IMR-90 (cell line): ENCODE results near the gene PLAAT3. TPM values are rescaled to one million over a fixed set of nuclear protein-coding genes. Genes with fewer than 3 reads are reported as not detected.
"Not testable (repeated sequence)": the region's sequence is repeated elsewhere in the genome, so short reads cannot be mapped to it uniquely, and the experiment has no call there.

ENCODE experiments used
- ATAC-seq: fragments of 200-7000 bp; cut with Tn5 transposase; 2 replicates; pipeline ENCODE4 v1.9.1; 2020; ENCODE audit warnings: low read depth, mild to moderate bottlenecking, moderate library complexity
- BruUV-seq: library from RNA; stranded (reverse); fragments of 400-500 nt; replicated peaks from 2 replicates; lab custom pipeline; 2021; lab: Mats Ljungman, UMichigan
- CTCF ChIA-PET: fragments of 300-600 bp; formaldehyde crosslinking; extraction: SDS; loops from one replicate; lab custom pipeline; 2021; ENCODE audit warnings: antibody characterized with exemption; lab: Yijun Ruan, JAX
- POLR2A ChIA-PET: fragments of 300-600 bp; sonication (Branson Sonifier 250); formaldehyde crosslinking; loops from one replicate; lab custom pipeline; 2022; ENCODE audit warnings: antibody characterized with exemption; ENCODE audit not compliant: unreplicated experiment; lab: Charles Lee
- DNase-seq: peaks from one replicate; pipeline ENCODE4 v3.0.0; 2013
- H2AFZ ChIP-seq: replicated peaks from 2 replicates; pipeline ENCODE3; 2013; ENCODE audit warnings: low read length, mild to moderate bottlenecking; ENCODE audit not compliant: poor library complexity
- H2AK5ac ChIP-seq: 2 replicates; pipeline ENCODE4 v1.6.1; 2013; ENCODE audit warnings: low read depth, low read length, inconsistent platforms
- H2AK9ac ChIP-seq: replicated peaks from 2 replicates; pipeline ENCODE3; 2013; ENCODE audit warnings: mild to moderate bottlenecking, low read depth, low read length, moderate library complexity; ENCODE audit not compliant: poor library complexity
- H2BK120ac ChIP-seq: 2 replicates; pipeline ENCODE4 v1.6.1; 2013; ENCODE audit warnings: low read depth, low read length, inconsistent platforms
- H2BK15ac ChIP-seq: 3 replicates; pipeline ENCODE4 v1.6.1; 2013; ENCODE audit warnings: low read depth, low read length, inconsistent platforms
- H2BK20ac ChIP-seq: 2 replicates; pipeline ENCODE4 v1.6.1; 2013; ENCODE audit warnings: low read depth, mild to moderate bottlenecking, inconsistent platforms, low read length, moderate library complexity
- H2BK5ac ChIP-seq: 2 replicates; pipeline ENCODE4 v1.6.1; 2013; ENCODE audit warnings: mild to moderate bottlenecking, low read depth, low read length, inconsistent platforms; ENCODE audit not compliant: poor library complexity, severe bottlenecking
- H3K14ac ChIP-seq: replicated peaks from 2 replicates; pipeline ENCODE4 v1.6.1; 2013; ENCODE audit warnings: low read depth, low read length, inconsistent platforms
- H3K18ac ChIP-seq: 2 replicates; pipeline ENCODE4 v1.6.1; 2013; ENCODE audit warnings: low read depth, low read length, control low read depth
- H3K23ac ChIP-seq: 2 replicates; pipeline ENCODE4 v1.6.1; 2013; ENCODE audit warnings: low read depth, low read length, inconsistent platforms
- H3K27ac ChIP-seq: 2 replicates; pipeline ENCODE4 v1.5.1; 2013; ENCODE audit warnings: mild to moderate bottlenecking, control low read depth, low read length; ENCODE audit not compliant: insufficient read depth
- H3K27me3 ChIP-seq: 2 replicates; pipeline ENCODE4 v1.6.1; 2013; ENCODE audit warnings: low read length; ENCODE audit not compliant: control insufficient read depth, insufficient read depth
- H3K36me3 ChIP-seq: 2 replicates; pipeline ENCODE4 v1.6.1; 2013; ENCODE audit warnings: low read length, mixed read lengths; ENCODE audit not compliant: control insufficient read depth, insufficient read depth
- H3K4ac ChIP-seq: 2 replicates; pipeline ENCODE4 v1.6.1; 2013; ENCODE audit warnings: low read depth, low read length, inconsistent platforms
- H3K4me1 ChIP-seq: 2 replicates; pipeline ENCODE4 v1.6.1; 2013; ENCODE audit warnings: low read length, mixed read lengths; ENCODE audit not compliant: control insufficient read depth, insufficient read depth
- H3K4me2 ChIP-seq: 2 replicates; pipeline ENCODE4 v1.6.1; 2013; ENCODE audit warnings: low read depth, mild to moderate bottlenecking, control low read depth, low read length, moderate library complexity
- H3K4me3 ChIP-seq: 2 replicates; pipeline ENCODE4 v1.5.1; 2013; ENCODE audit warnings: low read depth, mild to moderate bottlenecking, control low read depth, low read length, moderate library complexity; ENCODE audit not compliant: insufficient read depth
- H3K56ac ChIP-seq: 2 replicates; pipeline ENCODE4 v1.6.1; 2013; ENCODE audit warnings: low read length, inconsistent platforms; ENCODE audit not compliant: insufficient read depth; ENCODE audit errors: extremely low read depth
- H3K79me1 ChIP-seq, 2 experiments: 2 replicates each; pipeline ENCODE4 v1.6.1; 2013; ENCODE audit warnings: low read length in 2 of 2, inconsistent platforms in 1 of 2, low read depth in 1 of 2
- H3K9ac ChIP-seq: 2 replicates; pipeline ENCODE4 v1.6.1; 2013; ENCODE audit warnings: low read depth, low read length, control low read depth
- H3K9me1 ChIP-seq: 2 replicates; pipeline ENCODE4 v1.6.1; 2013; ENCODE audit warnings: low read length, inconsistent platforms; ENCODE audit not compliant: insufficient read depth
- H3K9me3 ChIP-seq: 2 replicates; pipeline ENCODE4 v1.6.1; 2013; ENCODE audit warnings: low read length; ENCODE audit not compliant: control insufficient read depth, insufficient read depth
- H4K20me1 ChIP-seq: 2 replicates; pipeline ENCODE4 v1.6.1; 2013; ENCODE audit warnings: low read length, inconsistent platforms; ENCODE audit not compliant: insufficient read depth
- H4K5ac ChIP-seq: 2 replicates; pipeline ENCODE4 v1.6.1; 2013; ENCODE audit warnings: mild to moderate bottlenecking, low read depth, low read length, control low read depth
- H4K8ac ChIP-seq, 2 experiments: 2 replicates each; pipeline ENCODE4 v1.6.1; 2013; ENCODE audit warnings: low read depth in 2 of 2, low read length in 2 of 2, control low read depth in 1 of 2, inconsistent platforms in 1 of 2
- H4K91ac ChIP-seq: 2 replicates; pipeline ENCODE4 v1.6.1; 2013; ENCODE audit warnings: low read depth, low read length, inconsistent platforms; ENCODE audit not compliant: insufficient read depth
- WGBS, 2 experiments: methylation state at CpG; one replicate each; pipeline versions ENCODE4 v1.1.5 to v1.1.7; 2013; ENCODE audit warnings: missing lambda C conversion rate in 2 of 2; ENCODE audit not compliant: insufficient read length in 1 of 2; ENCODE audit errors: extremely low coverage in 2 of 2; 5-methylcytosine and 5-hydroxymethylcytosine counted together
- dilution Hi-C: fragments of 300-500 bp; cut with HindIII; formaldehyde crosslinking; loops from one replicate; pipeline ENCODE4 v1.14.3; 2018; ENCODE audit warnings: low sequenced_read_pairs; ENCODE audit not compliant: unreplicated experiment
- in situ Hi-C: fragments of 300-500 bp; cut with MboI; formaldehyde crosslinking; loops from 3 replicates; pipeline ENCODE4 v1.14.3; 2019; ENCODE audit warnings: low sequenced_read_pairs, inconsistent platforms, mixed read lengths
- intact Hi-C: fragments of 100-400 bp; cut with micrococcal nuclease; formaldehyde crosslinking; loops from 2 replicates; pipeline ENCODE4 v1.10.0; 2022
- polyA plus RNA-seq, 3 experiments: library from polyadenylated mRNA; depleted of rRNA; stranded (reverse); fragments of >200 nt; gene quantifications; 2 replicates each; pipeline ENCODE4 v1.2.3, GENCODE V29; 2012; ENCODE audit warnings: low replicate concordance in 1 of 3
- total RNA-seq: library from RNA; depleted of rRNA; stranded (reverse); fragments of >200 nt; gene quantifications from 2 replicates; pipeline ENCODE4 v1.2.3, GENCODE V29; 2012

Gene PLAAT3
- total and polyA plus RNA-seq, 2 of the 4 experiments (the other 2 are of a cell fraction): 3.2 to 3.9 TPM

DNA sequence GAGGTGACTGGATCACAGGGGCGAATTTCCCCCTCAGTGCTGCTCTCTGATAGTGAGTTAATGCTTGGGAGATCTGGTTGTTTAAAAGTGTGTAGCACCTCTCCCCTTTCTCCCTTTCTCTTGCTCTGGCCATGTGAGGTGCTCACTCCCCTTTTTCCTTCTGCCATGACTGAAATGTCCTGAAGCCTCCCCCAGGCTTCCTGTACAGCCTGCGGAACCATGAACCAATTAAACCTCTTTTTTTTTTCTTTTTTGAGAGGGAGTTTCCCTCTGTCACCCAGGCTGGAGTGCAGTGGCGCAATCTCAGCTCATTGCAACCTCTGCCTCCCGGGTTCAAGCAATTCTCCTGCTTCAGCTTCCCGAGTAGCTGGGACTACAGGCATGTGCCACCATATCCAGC, 3.5 kb upstream of the PLAAT3 start:
- H2BK15ac ChIP-seq, intact Hi-C loops, H3K23ac ChIP-seq, H3K9ac ChIP-seq, H3K18ac ChIP-seq, H4K8ac ChIP-seq, H2AFZ ChIP-seq, H2AK5ac ChIP-seq, H2BK120ac ChIP-seq, CTCF ChIA-PET, H2AK9ac ChIP-seq, H3K36me3 ChIP-seq, ATAC-seq, H3K56ac ChIP-seq, H3K14ac ChIP-seq, H3K27ac ChIP-seq, H3K9me3 ChIP-seq, BruUV-seq, in situ Hi-C loops, H3K4me3 ChIP-seq, H4K20me1 ChIP-seq, H3K79me1 ChIP-seq, H2BK5ac ChIP-seq, H3K4me1 ChIP-seq, H4K5ac ChIP-seq, H4K91ac ChIP-seq, H2BK20ac ChIP-seq, H3K9me1 ChIP-seq, H3K4me2 ChIP-seq, H3K27me3 ChIP-seq, DNase-seq, H3K4ac ChIP-seq, dilution Hi-C loops: not testable (repeated sequence)
- no CpG with 5 or more reads among the region's 5 CpGs for WGBS, 2 experiments
- POLR2A ChIA-PET: interaction anchor here (0.6 kb wide), 1 partner anchor 1773 kb away, joined by 3 read pairs; no protein-coding TSS in a partner anchor
